Transverse colon (tissue), 4 donors: ENCODE measurements around the gene CYP4F11. TPM values are rescaled to one million over a fixed set of nuclear protein-coding genes. Genes with fewer than 3 reads are reported as not detected.

ENCODE experiments used
- DNase-seq: peaks from one replicate; pipeline ENCODE4 v3.0.0-alpha.2; 2019
- H3K27ac ChIP-seq, 4 donors: fragments of 200-600 bp; sonication (generic); 2 replicates each; pipeline ENCODE4 v1.5.1; 2016 to 2018; ENCODE audit warnings: inconsistent platforms in 4 of 4
- H3K27me3 ChIP-seq: fragments of 200-600 bp; sonication (generic); 2 replicates; pipeline ENCODE4 v1.5.1; 2017; ENCODE audit warnings: inconsistent platforms
- H3K36me3 ChIP-seq, 4 donors: fragments of 200-600 bp; sonication (generic); 2 replicates each; pipeline ENCODE4 v1.5.1; 2017 to 2019; ENCODE audit warnings: inconsistent platforms in 4 of 4
- H3K4me1 ChIP-seq, 4 donors: fragments of 200-600 bp; sonication (generic); 2 replicates each; pipeline ENCODE4 v1.5.1; 2017 to 2020; ENCODE audit warnings: inconsistent platforms in 4 of 4
- H3K4me3 ChIP-seq, 4 donors: fragments of 200-600 bp; sonication (generic); 1 replicate in 1 of 4; 2 replicates in 3 of 4; pipeline versions ENCODE4 v1.5.1 to v1.6.1; 2017 to 2019; ENCODE audit warnings: inconsistent platforms in 4 of 4
- H3K9me3 ChIP-seq, 2 donors: fragments of 200-600 bp; sonication (generic); 2 replicates each; pipeline ENCODE4 v1.5.1; 2017 to 2019; ENCODE audit warnings: inconsistent platforms in 2 of 2
- CTCF ChIP-seq, 5 experiments: fragments of 200-600 bp in 3 of 5; fragments of 450-650 bp in 2 of 5; sonication (generic) in 3 of 5; IDR thresholded peaks; 1 replicate in 2 of 5; 2 replicates in 3 of 5; pipeline ENCODE4 v1.5.1; 2016 to 2017; ENCODE audit warnings: antibody characterized with exemption in 5 of 5, inconsistent platforms in 3 of 5, mild to moderate bottlenecking in 2 of 5, moderate library complexity in 1 of 5
- EP300 ChIP-seq: sonication (generic); formaldehyde crosslinking; IDR thresholded peaks from one replicate; pipeline ENCODE4 v1.6.1; 2017; ENCODE audit warnings: antibody characterized with exemption, low read depth
- POLR2A ChIP-seq: fragments of 450-650 bp; IDR thresholded peaks from one replicate; pipeline ENCODE4 v1.6.1; 2016; ENCODE audit warnings: antibody characterized with exemption, mild to moderate bottlenecking, moderate library complexity
- POLR2AphosphoS5 ChIP-seq, 3 donors: sonication (generic); formaldehyde crosslinking; IDR thresholded peaks; one replicate each; pipeline ENCODE4 v1.6.1; 2016; ENCODE audit warnings: antibody characterized with exemption in 3 of 3
- WGBS, 2 donors: methylation state at CpG; one replicate each; pipeline ENCODE4 v1.1.5; 2018; ENCODE audit warnings: low coverage in 1 of 2; 5-methylcytosine and 5-hydroxymethylcytosine counted together
- in situ Hi-C, 4 donors: fragments of 200-750 bp; cut with MboI; loops; one replicate each; pipeline versions ENCODE4 v1.15.0 to v1.15.1; 2017; ENCODE audit warnings: low sequenced_read_pairs in 3 of 4, low pct_ligation_motif_present in 1 of 4, low pct_unique_long_range_greater_than_20kb in 1 of 4
- intact Hi-C: fragments of 100-400 bp; cut with DNase I; formaldehyde crosslinking; loops from one replicate; pipeline ENCODE4 v1.15.1; 2023; ENCODE audit warnings: low total_unique reads
- total RNA-seq, 4 donors: library from RNA; depleted of rRNA; stranded (reverse); fragments of >200 nt; gene quantifications; one replicate each; pipeline ENCODE4 v1.1.0, GENCODE V29; 2016

Gene CYP4F11
- total RNA-seq, 4 donors from 2014 or later: 7.5 to 17.6 (median 10.5) TPM; not detected in 1

GRCh38 chr19:15954820-15955219 is 20.5 kb upstream of the CYP4F11 start:
- TF ChIP-seq POLR2AphosphoS5 (IDR thresholded peaks at IDR 0.05) (no peak), CTCF (IDR thresholded peaks at IDR 0.05) (no peak), EP300 (no peak), POLR2A (no peak)
- Histone ChIP-seq H3K27me3 (peaks cover 47% of the 10 kb centered on the region), H3K27ac (no peak overlapping the region), H3K4me3 (no peak overlapping the region), H3K9me3 (no peaks in the 10 kb centered on the region), H3K36me3 (no peaks in the 10 kb centered on the region), H3K4me1 (no peaks in the 10 kb centered on the region)
- intact Hi-C loops: no loop called here
- WGBS, 2 donors: 73 to 80% methylated on average over 2 to 6 of the region's 6 CpGs
- in situ Hi-C loops: no loop called here
- DNase-seq: no peak

- intact Hi-C loops (no loop called here), in situ Hi-C loops (no loop called here)
- no peak for DNase-seq
- Histone ChIP-seq H3K27me3 (peaks cover 33% of the 10 kb centered on the region), H3K27ac (no peak within 1 kb of the TSS), H3K4me3 (no peak within 1 kb of the TSS), H3K36me3 (no peaks in the 10 kb centered on the region), H3K4me1 (no peaks in the 10 kb centered on the region), H3K9me3 (peaks cover 13 to 18% of the 10 kb centered on the region in 2 donors)
- TF ChIP-seq EP300 (no peak), POLR2AphosphoS5 (IDR thresholded peaks at IDR 0.05) (no peak), CTCF (IDR thresholded peaks at IDR 0.05) (no peak), POLR2A (no peak)
Measured at GRCh38 chr19:15948223-15949058, 14.1 kb upstream of the CYP4F11 start, which contains the start of gene OR10H4. OR10H4 (plus strand) TSS chr19:15949008; CDS start chr19:15949008, 0 bp downstream.

- H3K36me3 ChIP-seq: no peaks in the 10 kb centered on the region
- in situ Hi-C loops (no loop called here), intact Hi-C loops (no loop called here)
- no peak for DNase-seq
- TF ChIP-seq POLR2A (no peak), CTCF (IDR thresholded peaks at IDR 0.05) (no peak), POLR2AphosphoS5 (IDR thresholded peaks at IDR 0.05) (no peak), EP300 (no peak)
- no peaks in the 10 kb centered on the region for H3K4me1 ChIP-seq
- no peak overlapping the region for H3K27ac ChIP-seq
- H3K27me3 ChIP-seq: peaks cover 30% of the 10 kb centered on the region
- H3K9me3 ChIP-seq: peaks cover 13 to 18% of the 10 kb centered on the region in 2 donors
- 46 to 48% methylated on average over 4 of the region's 4 CpGs for WGBS, 2 donors
- H3K4me3 ChIP-seq: no peak overlapping the region
Measured at GRCh38 chr19:15945301-15945700, 11.0 kb upstream of the CYP4F11 start.

GRCh38 chr19:15944401-15944800 is 10.1 kb upstream of the CYP4F11 start:
- DNase-seq: no peak
- Histone ChIP-seq H3K9me3 (peaks cover 13 to 18% of the 10 kb centered on the region in 2 donors), H3K4me1 (no peaks in the 10 kb centered on the region), H3K27ac (no peak overlapping the region), H3K4me3 (no peak overlapping the region), H3K36me3 (no peaks in the 10 kb centered on the region), H3K27me3 (peaks cover 30% of the 10 kb centered on the region)
- WGBS, 2 donors: 64 to 73% methylated on average over 4 of the region's 4 CpGs
- intact Hi-C loops: no loop called here
- TF ChIP-seq POLR2A: no peak
- in situ Hi-C loops: no loop called here
